Right ventricle myocardium superior (tissue), 1 donor: ENCODE results near the gene RAB20. TPM values are rescaled to one million over a fixed set of nuclear protein-coding genes. Genes with fewer than 3 reads are reported as not detected.
"Not testable (repeated sequence)": the region's sequence is repeated elsewhere in the genome, so short reads cannot be mapped to it uniquely, and the experiment has no call there.

Source experiments
- ATAC-seq: fragments of 200-7000 bp; cut with Tn5 transposase; one replicate; pipeline ENCODE4 v1.9.1; 2020; ENCODE audit warnings: mild to moderate bottlenecking; ENCODE audit not compliant: poor library complexity
- DNase-seq: peaks from one replicate; pipeline ENCODE4 v3.0.0-alpha.2; 2020
- intact Hi-C: fragments of 100-400 bp; cut with DNase I; formaldehyde crosslinking; loops from one replicate; pipeline ENCODE4 v1.11.2; 2022
- total RNA-seq: library from RNA; stranded (reverse); fragmentation: NEBNext Ultra II Directional; extraction: Animal tissue kit (Norgen Biotek cat#: 25700); gene quantifications from one replicate; pipeline ENCODE4 v1.2.1, GENCODE V29; 2021
- donor health status: DM: no; HTN: yes; CAD: no; lungs with severe emphysema.

RAB20 gene
- total RNA-seq, 1 donor from 2014 or later: 10.0 TPM

GRCh38 chr13:110539894-110540293 is 21.6 kb downstream of the RAB20 start:
- intact Hi-C loops: no loop called here
- no peak for ATAC-seq
- no peak for DNase-seq

DNA sequence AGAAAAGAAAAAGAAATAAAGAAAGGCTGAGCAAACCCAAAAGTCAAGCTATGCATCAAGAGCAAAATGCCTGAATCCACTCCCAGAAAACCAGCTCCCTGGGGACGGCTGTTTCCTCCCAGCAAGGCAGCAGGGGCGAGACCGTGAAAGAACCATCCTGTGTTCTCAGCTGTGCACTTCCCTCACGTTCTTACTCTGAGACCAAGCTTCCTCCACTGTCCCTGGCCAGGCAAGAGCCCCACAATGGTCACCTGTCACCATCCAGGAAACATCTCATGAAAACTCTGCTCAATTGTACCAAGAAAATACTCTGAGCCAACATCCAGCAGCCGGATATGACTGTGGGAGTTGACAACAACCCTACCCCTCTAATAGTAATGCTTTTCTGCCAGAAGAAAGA is 22.9 kb downstream of the RAB20 start:
- intact Hi-C loops: no loop called here
- peak; percentile 74 for DNase-seq
- ATAC-seq: peak; percentile 37

GRCh38 chr13:110536006-110536693 is 25.4 kb downstream of the RAB20 start:
- ATAC-seq: peak; percentile 60
- no peak for DNase-seq
- intact Hi-C loops: no loop called here

DNA sequence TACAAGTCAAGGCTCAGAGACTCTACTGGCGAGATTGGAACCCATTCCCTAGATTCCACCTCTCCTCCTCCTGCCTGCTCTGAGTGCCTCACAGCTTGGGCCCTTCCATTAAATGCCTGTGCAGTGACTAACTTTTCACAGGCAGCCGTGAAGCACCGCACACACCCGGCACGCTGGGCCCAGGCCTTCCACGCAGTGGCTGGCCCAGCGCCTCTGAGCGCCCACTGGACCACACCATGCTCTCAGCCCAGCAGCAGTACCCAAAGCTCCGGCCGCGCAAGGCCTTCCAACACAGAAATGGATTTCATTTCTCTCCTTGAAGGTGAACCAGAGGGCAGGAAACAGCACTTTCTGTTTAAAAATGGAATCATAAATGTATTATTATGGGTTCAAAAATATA is 26.0 kb downstream of the RAB20 start:
- DNase-seq (no peak), ATAC-seq (no peak)
- intact Hi-C loops: no loop called here

DNA sequence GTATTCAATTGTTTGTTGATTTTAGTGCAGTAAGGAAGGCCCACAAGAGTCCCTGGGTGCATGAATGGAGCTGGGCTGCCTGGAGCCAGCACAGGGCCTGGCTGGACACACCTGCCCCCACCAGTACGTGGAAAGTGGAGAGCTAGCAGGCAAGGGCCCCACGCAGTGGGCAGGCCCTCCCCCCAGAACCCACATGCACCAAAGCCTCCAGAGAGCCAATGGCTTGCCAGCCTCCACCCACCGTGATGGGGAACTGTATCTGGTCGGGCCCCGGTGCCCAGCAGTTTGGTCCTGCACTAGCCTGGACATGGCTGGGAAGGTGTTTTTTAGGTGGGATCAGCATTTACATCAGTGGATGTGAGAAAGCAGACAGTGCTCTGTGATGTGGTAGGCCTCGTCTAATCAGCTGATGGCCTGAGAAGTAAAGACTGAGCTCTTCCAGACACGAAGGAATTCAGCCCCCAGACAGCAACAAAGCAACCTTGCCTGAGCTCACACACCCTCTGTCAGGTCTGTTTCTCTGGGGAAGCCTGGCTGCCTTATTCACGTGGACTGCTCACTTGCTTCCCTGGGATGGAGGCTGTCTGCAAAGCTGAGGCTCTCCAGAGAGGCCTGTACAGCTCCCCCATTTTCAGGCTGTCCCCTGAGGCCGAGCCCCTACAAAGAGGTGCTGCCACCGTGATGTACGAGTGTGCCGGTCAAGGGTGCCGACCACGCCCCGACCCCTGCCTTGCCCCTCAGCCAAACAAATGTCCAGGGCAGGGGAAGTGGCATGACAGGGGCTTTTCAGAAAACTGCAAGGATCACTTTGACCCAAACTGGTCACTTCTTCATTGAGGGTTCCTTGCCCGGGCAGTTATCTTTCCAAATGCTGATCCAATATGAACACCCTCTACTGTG is 27.5 kb downstream of the RAB20 start:
- ATAC-seq (no peak), DNase-seq (no peak)
- intact Hi-C loops: no loop called here

GRCh38 chr13:110532258-110532657 is 29.3 kb downstream of the RAB20 start:
- DNase-seq, intact Hi-C loops, ATAC-seq: not testable (repeated sequence)

DNA sequence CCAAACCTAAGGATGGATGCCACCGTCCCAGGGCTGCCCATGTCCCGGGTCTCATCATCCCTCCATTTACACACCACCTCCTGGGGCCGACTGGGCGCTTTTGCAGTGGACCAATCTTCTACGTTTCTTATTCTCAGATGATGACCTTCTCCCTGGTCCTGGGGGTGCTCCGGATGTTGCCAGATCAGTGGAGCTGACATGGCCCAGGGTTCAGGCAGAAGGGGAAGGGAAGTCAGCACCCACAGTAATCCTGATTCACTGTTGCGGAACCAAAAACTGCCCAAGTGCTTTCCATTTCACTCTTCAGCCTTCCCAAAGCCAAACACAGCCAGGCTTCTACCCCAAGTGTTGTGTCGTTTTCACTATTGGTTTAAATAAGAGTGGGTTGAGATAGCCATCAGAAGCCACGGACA is 29.8 kb downstream of the RAB20 start:
- intact Hi-C loops: no loop called here
- DNase-seq (no peak), ATAC-seq (no peak)

GRCh38 chr13:110531100-110531499 is 30.4 kb downstream of the RAB20 start:
- intact Hi-C loops: no loop called here
- ATAC-seq (no peak), DNase-seq (no peak)

- DNase-seq (no peak), ATAC-seq (no peak)
- intact Hi-C loops: no loop called here
Observed at GRCh38 chr13:110529522-110530311, 31.8 kb downstream of the RAB20 start.

DNA sequence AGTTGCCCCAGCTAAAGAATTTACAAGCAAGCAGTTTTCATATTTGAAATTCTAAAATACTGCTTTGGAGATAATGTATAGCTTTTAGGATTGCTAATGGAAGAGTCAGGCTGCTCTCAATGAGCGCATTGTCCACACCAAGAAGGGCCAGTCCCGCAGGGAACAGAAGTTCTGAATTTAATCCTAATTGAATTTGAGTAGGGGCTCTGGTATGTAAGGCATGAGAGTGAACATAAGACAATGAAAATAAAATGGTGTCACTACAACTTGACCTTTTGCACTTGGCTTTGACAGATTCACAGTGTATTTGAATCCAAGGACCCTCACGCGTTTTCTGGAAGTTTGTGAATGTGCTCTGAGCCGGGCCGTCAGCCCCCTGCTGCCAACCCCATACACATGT is 32.6 kb downstream of the RAB20 start:
- ATAC-seq: no peak
- DNase-seq: no peak

DNA sequence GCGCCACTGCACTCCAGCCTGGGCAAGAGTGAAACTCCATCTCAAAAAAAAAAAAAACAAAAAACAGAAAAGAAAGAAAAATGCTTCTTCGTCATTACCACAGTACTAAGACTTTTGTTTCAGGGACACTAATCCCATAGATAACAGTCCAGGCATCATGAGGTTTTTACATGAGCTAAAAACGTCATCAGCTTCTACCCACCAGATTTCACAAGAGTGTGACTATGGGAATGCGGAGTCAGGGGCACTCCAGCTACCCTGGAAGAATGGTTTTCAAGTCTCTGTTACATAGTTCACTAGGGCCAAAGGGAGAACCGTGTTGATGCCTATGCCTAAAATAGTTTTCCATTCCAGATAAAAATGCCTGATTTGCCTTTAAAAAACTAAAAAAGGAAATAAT is 33.2 kb downstream of the RAB20 start:
- ATAC-seq: no peak
- no peak for DNase-seq

More for the DNA sequence above, 32.6 kb downstream of the RAB20 start:
- intact Hi-C loops: no loop called here

DNA sequence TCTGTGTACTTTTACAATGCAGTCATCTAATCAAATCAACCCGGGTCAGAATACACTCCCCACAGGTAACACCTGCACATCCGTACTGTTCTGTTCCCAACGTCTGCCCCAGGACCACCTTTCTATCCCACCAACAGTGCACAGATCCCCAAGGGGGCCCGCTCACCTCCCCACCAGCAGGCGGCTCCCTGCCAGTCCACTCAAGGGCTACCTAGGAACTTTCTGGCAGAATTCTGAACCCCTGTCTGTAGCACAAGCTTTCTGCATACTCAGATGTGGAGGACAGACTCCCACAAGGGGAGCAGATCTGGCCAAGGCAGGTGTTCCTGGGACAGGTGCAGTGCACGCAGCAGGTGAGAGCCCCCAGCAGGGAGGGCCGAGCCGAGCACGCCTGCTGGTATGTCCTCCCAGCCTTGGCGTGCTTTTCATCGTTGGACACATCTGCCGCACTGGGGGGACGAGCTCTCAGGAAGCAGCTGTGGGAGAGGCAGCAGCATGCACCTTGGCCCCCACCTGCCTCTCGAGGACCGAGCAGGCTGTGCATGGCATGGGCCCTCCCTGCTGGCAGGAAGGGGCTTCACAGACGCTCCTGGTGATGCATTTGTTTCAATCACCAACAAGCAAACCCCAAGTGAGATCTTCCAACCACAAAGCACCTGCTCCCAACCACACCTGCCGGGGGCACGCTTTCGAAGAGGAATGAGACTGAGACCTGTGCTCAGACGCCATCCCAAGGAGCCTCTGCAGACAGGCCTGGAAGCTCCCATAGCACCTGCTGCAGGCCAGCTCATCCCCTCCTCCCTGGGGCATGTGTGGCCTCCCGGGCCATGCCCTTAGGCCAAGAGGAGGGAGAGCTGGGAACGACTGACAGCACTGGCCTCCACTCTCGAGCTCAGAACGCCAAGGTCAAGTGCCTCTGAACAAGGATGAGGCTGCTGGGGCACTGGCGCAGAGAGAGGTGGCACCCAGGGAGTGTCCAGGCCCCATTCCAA is 35.9 kb downstream of the RAB20 start:
- intact Hi-C loops: no loop called here
- peak; percentile 67 for ATAC-seq
- DNase-seq: peak; percentile 63

More for the DNA sequence above, 33.2 kb downstream of the RAB20 start:
- intact Hi-C loops: no loop called here

DNA sequence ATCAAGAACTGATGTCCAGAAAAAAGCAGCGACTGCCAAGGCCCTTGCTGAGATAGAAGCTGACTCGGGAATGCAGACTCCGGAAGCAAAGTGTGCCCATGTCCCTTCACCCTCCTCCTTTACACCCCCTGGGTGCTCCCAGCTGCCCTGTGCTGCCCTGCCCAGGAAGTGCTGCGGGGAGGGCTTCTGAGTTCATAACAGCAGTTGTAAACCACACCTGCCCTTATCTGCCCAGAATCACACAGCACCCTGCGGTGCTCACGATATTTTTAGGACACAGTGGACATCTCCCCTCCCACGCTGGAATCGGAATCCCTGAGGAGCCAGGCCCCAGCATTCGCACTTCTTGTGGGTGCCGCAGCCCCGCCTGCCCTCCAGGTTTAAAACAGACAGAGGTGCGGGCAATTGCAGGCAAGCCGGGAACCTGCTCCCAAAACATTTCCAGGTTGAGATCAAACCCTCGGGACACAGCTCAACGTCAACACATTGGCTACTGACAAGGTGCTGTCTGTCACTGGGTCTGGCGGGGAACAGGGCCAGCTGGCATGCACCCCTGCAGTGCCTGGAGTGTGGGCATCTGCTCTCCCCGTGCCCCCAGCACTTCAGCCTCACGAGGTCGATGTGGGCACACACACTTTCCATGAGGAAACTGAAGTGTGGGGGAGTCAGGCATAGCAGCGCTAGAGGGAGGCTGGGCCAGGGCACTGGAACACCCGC is 36.8 kb downstream of the RAB20 start:
- peak; percentile 73 for ATAC-seq
- intact Hi-C loops: loop anchor here (5.0 kb wide), 1 partner anchor 33 kb away; no protein-coding TSS in a partner anchor

DNA sequence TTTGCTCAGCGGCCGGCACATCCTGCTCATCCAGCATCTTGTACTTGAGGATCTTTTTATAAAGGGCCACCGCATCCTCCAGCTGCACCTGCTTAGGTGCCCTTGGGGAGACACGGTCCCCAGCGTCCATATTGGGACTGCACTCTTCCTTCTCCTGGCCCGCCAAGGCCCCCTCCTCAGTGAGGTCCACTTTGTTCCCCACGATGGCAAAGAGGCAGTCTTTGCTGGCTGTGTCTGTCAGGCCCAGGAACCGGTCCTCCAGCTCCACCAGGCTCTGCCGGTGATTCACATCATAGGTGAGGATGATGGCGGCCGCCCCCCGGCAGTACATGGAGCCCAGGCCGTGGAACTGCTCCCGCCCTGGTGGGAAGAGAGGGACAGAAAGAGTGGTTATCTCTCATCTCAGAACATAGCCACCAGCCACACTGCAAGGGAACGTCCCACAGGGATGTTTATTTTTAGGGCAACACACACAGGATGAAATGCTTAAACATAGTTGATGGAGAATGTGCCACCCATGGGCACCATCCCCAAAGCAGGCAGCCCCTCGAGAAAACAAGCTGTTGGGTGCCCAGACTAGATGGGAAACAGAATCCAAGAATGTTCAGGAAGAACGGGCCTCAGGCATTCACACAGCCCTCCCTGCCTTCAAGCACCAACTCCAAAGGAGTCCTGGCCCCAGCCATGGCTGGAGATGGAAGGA is 37.5 kb downstream of the RAB20 start:
- ATAC-seq: no peak
- DNase-seq: no peak
- intact Hi-C loops: loop anchor here (5.0 kb wide), 1 partner anchor 33 kb away; no protein-coding TSS in a partner anchor

More for the DNA sequence above, 36.8 kb downstream of the RAB20 start:
- DNase-seq: peak; percentile 89

DNA sequence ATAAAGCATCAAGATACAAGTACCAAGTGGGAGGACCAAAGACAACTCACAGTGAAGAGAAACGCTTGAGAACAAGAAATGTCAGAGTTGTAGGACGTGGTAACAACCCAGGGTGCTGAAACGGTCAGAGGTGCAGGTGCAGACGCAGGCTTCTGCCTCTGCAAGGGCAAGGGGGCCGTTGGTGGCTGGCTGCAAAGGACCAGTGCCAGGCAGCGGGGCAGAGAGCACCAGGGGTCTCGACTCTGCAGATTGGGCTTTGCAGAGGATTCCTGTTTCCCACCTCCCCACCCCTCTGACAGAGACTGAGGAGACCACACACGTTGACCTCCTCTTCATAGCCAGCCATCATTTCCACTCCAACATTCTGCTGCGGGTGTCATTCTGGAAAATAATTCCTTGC is 38.3 kb downstream of the RAB20 start:
- intact Hi-C loops: loop anchor here (5.0 kb wide), 1 partner anchor 34 kb away; no protein-coding TSS in a partner anchor
- ATAC-seq (no peak), DNase-seq (no peak)

DNA sequence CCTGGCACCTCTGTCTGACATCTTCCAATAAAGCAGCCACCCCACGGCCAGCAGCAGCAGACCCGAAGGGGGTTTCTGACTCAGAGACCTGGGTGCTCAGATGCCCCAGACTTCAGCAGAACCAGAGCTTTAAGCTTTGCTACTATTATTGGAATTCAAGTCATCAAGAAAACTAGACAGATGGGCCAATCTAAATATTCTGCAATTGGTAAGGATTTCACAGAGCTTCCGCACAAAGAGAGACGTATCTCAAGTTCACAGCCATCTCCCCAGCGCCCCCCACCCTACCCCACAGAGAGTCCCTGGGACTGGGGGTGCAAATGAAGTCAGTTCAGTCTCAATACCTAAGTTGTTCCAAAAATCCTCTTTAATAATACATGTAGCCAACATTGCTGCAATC is 38.8 kb downstream of the RAB20 start:
- ATAC-seq: no peak
- DNase-seq: no peak
- intact Hi-C loops: loop anchor here (5.0 kb wide), 1 partner anchor 35 kb away; no protein-coding TSS in a partner anchor
